Stimulated activated CD4-positive, alpha-beta T cell treated with anti-CD3 and anti-CD28 coated beads, Interleukin-2, amount 100 ng/mL, for 24 hours (primary cell): Measurements from ENCODE around the gene PKN1.
"Not testable (repeated sequence)": the region's sequence is repeated elsewhere in the genome, so short reads cannot be mapped to it uniquely, and the experiment has no call there.

Experiments used
- DNase-seq, 2 donors: peaks; one replicate each; pipeline ENCODE4 v3.0.0-alpha.2; 2020

Gene PKN1

GRCh38 chr19:14433554-14434501 lies 722 bp downstream of the PKN1 start:
- peak; percentile 48 to 50 for DNase-seq

DNA sequence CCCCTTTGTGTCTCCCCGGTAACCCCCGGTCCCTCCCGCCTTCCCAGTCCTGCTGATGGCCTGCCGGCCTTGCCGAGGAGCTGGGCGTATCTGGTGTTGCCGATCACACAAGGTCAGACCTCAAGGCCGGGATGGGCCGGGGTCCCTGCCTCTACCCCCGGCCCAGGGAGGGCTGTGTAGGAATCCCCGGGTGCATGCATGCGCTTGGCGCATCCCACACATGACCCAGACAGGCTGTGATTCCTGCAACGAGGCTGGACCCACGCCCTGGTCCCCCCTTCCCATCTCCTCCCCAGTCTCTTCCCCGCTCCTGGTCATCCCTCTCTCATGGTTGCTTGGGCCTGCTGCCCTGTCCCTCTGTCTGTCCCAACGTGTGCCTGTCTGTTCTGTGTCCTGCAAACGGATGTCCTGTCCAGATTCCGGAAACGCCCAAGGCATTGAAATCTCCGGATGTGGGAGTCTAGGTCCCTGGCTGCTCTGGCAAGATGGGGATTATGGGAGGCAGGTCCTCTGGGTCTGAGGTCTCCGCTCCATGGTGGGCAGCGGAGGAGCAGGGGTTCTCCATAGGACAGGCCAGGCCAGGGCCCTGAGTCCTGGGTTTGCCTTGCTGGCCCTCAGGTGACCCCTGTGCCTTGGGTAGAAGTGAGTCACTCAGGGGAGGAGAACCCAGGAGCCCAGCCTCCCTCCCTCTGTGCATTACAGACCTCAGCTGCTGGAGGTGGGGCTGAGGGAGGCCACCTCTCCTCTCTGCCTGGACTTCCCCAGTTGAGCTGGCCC lies 1.6 kb downstream of the PKN1 start:
- peak in 1 of 2 donors; percentile 45 for DNase-seq

DNA sequence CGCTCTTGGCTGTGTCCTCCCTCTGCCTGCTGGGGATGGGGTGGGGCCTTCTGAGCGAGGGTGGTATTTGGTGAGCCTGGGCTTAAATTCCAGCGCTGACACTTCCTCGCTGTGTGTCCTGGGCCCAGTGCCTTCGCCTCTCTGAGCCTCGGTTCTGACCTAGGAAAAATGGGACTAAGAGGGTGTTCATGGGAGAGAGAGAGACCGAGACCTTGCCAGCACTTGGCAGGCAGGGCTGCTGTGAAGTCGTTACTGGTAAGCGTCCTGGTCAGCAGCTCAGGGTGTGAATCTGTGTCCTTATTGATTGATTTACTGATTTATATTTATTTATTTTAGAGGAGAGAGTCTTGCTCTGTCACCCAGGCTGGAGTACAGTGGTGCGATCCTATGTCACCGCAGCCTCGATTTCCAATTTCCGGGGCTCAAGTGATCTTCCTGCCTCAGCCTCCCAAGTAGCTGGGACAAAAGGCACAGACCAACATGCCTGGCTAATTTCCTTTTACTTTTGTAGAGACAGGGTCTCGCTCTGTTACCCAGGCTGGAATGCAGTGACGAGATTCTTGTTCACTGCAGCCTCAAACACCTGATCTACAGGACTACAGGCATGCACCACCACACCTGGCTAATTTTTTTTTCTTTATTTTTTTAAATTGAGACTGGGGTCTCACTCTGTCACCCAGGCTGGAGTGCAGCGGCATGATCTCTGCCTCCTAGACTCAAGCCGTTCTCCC lies 2.4 kb downstream of the PKN1 start:
- DNase-seq: no peak

- no peak for DNase-seq
These were observed 4.6 kb downstream of the PKN1 start for GRCh38 chr19:14437578-14438140.

DNA sequence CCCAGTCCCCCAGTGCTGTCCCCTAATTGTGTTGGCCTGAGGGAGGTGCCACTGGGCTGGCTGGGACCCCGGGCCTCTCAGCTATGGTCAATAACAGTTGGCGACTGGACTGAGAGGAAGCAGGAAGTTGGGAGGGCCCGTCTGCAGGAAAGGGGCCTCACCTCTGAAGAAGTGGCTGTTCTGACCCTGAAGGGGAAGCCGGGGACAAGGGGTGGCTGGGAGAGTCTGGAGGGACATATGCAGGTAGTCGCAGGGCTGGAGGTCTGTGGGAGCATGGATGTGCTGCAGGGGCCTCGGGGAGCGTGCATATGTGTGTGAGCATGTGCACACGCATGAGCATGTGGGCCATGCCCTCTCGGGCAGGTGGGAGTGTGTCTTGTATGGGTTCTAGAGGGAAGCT lies 5.9 kb downstream of the PKN1 start:
- no peak for DNase-seq

- peak; percentile 81 to 84 for DNase-seq
These were observed 6.9 kb downstream of the PKN1 start for GRCh38 chr19:14440049-14440448.

GRCh38 chr19:14441041-14441938 lies 8.2 kb downstream of the PKN1 start:
- no peak for DNase-seq

DNA sequence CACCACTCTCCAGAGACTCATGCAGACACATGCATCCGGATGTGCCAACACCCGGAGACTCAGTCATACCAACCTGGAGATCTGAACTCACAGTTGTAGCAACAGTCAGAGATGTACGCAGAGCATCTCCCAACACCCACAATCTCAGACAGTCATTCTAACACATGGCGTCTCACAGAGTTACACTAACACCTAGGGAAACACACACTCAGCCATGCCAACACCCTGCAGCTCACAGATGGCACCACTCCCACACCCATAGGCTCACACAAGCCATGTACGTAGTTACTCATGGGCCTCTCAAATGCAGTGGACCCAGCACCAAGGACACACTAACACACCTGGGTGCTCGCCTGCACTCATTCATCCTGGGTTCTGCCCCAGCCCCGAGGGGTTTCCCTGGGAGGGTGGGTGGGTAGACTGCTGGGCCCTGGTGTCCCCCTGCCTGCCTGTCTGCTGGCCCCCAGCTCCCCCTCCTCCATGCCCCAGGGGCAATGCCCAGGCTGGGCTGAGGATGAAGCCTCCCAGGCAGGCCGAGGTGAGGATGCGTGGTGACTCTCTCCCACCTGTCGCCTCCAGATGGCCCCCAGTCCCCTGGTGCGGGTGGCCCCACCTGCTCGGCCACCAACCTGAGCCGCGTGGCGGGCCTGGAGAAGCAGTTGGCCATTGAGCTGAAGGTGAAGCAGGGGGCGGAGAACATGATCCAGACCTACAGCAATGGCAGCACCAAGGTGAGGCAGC lies 10.0 kb downstream of the PKN1 start:
- no peak for DNase-seq

DNA sequence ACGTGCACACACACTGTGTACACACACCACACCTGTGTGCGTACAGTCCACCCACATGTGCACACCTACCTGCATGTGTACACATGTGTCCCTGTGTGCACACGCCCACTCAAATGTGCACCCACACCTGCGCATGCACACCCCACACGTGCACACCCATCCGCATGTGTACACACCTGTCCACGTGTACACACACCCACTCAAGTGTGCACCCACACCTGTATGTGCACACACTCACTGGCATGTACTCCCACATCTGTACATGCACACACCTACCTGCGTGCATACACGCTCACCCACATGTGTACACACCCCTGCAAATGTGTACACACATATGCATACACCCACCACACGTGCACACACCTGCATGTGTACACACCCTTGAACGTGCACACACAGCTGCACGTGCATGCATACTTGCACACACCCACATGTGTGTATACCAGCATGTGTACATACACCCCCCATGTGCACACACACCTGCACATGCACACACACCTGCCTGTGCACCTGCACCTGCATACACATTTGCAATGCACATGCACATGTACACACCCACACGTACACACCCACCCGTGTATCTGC lies 10.6 kb downstream of the PKN1 start:
- no peak for DNase-seq

DNA sequence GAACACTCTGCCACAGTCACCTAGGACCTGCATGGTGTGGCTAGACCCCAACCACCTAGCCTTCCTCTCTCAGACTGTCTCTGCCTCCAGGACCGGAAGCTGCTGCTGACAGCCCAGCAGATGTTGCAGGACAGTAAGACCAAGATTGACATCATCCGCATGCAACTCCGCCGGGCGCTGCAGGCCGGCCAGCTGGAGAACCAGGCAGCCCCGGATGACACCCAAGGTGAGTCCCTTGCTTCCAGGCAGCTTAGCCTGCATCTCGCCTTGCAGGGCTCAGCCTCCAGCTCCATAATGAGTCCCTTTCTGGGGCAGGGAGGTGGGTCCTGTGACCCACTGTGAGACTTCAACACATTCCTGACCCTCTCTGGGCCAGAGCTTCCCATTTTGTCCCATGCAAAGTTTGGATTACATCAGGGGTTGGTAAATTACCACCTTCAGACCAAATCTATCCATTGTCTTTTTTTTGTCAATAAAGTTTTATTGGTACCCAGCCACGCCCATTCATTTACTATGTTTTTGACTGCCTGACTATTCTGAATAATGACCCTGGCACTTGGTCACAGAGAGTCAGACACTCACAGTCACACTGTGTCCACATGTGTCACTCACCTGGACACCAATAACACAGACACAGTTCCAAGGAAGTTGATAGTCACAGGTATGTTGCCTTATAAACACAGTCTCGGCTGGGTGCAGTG lies 13.4 kb downstream of the PKN1 start:
- no peak for DNase-seq

GRCh38 chr19:14449321-14449720 lies 16.2 kb downstream of the PKN1 start:
- no peak for DNase-seq

DNA sequence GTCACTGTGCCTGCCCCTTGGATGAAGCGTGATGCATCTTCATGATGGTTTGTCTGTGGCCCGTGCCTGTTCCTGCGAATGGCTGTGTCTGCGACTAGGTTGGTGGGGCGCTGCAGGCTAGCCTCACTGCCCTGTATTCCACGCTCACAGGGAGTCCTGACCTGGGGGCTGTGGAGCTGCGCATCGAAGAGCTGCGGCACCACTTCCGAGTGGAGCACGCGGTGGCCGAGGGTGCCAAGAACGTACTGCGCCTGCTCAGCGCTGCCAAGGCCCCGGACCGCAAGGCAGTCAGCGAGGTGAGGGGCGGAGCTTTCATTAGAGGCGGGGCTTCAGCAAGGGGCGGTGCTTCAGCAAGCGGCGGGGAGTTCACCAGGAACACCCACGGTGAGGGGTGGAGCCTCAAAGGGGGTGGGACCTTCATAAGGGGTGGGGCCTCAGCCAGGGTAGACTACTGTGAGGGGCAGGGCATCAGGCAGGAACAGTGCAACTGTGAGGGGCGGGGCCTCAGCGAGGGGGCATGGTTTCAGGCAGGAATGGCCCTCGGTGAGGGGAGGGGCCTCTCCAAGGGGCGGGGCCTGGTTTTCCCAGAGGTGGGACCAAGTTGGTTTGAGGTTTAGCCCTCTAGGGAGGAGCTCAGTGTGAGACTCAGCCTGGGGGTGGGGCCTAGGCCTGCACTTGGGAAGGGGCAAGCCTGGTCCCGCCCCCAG lies 17.2 kb downstream of the PKN1 start:
- DNase-seq: peak; percentile 75 to 80

- no peak for DNase-seq
These were observed 17.8 kb downstream of the PKN1 start for GRCh38 chr19:14450876-14451275.

DNA sequence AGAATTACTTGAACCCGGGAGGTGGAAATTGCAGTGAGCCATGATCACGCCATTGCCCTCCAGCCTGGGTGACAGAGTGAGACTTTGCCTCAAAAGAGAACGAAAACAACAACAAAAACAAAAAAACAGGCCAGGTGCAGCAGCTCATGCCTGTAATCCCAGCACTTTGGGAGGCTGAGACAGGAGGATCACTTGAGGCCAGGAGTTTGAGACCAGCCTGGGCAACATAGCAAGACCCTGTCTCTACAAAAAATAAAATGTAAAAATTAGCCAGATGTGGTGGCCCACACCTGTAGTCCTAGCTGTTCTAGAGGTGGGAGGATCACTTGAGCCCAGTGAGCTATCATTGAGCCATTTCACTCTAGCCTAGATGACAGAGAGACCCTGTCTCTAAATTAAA lies 19.2 kb downstream of the PKN1 start:
- not testable (repeated sequence) for DNase-seq

- DNase-seq: no peak
These were observed 26.6 kb downstream of the PKN1 start for GRCh38 chr19:14459703-14460102.

DNA sequence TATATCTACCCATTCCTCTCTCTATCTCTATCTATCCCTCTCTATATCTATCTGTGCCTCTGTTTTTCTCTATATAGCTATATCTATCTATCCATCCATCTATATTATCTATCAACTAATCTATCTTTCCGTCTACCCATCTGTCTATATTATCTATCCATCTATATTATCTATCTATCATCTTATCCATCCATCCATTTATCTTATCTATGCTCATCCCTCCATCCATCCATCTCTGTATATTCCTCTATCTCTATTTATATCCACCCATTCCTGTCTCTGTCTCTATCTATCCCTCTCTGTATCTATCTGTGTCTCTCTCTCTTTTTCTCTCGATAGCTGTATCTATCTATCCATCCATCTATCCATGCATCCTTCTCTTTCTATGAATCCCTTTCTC lies 27.8 kb downstream of the PKN1 start:
- no peak for DNase-seq

DNA sequence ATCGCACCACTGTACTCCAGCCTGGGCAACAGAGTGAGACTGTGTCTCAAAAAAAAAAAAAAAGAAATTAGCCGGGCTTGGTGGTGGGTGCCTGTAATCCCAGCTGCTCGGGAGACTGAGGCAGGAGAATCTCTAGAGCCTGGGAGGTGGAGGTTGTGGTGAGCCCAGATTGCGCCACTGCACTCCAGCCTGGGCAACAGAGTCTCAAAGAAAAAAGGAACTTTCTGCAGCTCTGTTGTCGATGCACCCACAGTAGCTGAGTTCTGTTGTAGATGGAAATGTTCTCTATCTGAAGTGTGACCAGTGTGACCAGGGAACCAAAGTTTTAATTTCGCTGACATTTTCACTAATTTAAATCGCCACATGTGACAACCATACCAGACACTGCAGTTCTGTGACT lies 29.3 kb downstream of the PKN1 start:
- DNase-seq: not testable (repeated sequence)

DNA sequence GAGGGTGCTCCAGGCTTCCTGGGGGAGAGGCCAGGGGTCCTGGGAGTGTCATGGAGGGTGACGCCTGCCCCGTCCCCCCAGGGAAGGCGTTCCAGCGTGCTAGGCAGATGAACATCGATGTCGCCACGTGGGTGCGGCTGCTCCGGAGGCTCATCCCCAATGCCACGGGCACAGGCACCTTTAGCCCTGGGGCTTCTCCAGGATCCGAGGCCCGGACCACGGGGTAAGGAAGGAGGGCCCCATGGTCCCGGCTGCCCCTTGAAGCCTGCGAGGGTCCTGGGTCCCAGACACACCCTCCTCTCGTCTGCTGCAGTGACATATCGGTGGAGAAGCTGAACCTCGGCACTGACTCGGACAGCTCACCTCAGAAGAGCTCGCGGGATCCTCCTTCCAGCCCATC lies 30.6 kb downstream of the PKN1 start:
- DNase-seq: no peak

GRCh38 chr19:14467391-14467790 lies 34.3 kb downstream of the PKN1 start:
- no peak for DNase-seq
